ENCODE measurements around the gene VSIG8. TPM values are rescaled to one million over a fixed set of nuclear protein-coding genes. Genes with fewer than 3 reads are reported as not detected.

Gene VSIG8
- total and polyA plus RNA-seq, 8 donors, result 0.30 to 2.5 TPM; not detected in 6

DNA sequence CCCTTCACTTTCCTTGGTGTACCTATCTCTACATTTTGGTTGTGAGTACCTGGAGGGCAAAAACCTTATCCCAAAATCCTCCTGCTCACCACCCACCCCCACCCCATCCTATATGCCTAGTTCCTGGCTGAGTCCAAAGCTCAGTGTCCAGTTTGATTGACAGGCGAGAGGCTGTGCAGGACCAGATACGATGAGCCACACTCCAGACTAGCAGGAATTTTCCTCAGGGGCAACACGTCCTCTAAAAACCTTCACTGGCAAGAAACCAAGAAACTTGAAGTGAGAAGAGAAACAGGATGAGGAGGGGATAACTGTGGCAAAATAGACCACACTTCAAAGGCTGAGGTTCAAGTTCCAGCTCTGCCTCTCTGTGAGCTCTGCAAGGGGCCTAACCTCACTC is 36.9 kb downstream of the VSIG8 start:
- Histone ChIP-seq H3K36me3 (no peaks in the 10 kb centered on the region), H3K27me3 (peaks cover 0 to 27% (median 2%) of the 10 kb centered on the region in 3 donors), H3K9me3 (no peaks in the 10 kb centered on the region), H3K4me1 (peaks cover 0 to 47% (median 6%) of the 10 kb centered on the region in 4 donors), H3K4me3 (no peak overlapping the region), H3K27ac (no peak overlapping the region)
- no peak for DNase-seq
- TF ChIP-seq EP300 (IDR thresholded peaks at IDR 0.05), result no peak
- WGBS, 5 donors, result 54 to 79% (median 74%) methylated on average over 3 of the region's 3 CpGs
- intact Hi-C loops (cut with DNase I; ENCODE audit: low total_unique reads), result no loop called here

DNA sequence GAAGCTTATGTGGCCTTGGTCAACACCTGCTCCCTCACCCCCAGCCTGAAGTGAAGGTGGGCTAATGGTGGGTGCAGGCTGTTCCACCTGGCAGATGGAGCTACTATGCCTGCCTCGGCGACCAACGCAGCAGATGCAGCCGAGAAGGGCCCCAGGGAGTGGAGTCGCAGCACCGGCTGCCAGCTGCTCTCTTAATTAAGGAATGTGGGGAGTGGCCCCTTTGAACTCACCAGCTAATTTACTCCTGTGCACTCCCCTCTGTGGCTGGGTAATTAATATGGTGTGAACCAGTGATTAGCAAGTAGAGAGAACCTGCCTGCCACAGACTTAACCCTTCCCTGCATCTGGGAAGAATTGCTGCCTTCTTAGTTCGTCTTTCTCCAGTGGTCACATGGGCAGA is 39.1 kb downstream of the VSIG8 start:
- H3K27ac ChIP-seq, result no peak overlapping the region
- DNase-seq, result peak in 1 of 2 donors; percentile 68
- H3K4me1 ChIP-seq, result peaks cover 0 to 32% (median 3%) of the 10 kb centered on the region in 4 donors
- TF ChIP-seq, protein P1, sequence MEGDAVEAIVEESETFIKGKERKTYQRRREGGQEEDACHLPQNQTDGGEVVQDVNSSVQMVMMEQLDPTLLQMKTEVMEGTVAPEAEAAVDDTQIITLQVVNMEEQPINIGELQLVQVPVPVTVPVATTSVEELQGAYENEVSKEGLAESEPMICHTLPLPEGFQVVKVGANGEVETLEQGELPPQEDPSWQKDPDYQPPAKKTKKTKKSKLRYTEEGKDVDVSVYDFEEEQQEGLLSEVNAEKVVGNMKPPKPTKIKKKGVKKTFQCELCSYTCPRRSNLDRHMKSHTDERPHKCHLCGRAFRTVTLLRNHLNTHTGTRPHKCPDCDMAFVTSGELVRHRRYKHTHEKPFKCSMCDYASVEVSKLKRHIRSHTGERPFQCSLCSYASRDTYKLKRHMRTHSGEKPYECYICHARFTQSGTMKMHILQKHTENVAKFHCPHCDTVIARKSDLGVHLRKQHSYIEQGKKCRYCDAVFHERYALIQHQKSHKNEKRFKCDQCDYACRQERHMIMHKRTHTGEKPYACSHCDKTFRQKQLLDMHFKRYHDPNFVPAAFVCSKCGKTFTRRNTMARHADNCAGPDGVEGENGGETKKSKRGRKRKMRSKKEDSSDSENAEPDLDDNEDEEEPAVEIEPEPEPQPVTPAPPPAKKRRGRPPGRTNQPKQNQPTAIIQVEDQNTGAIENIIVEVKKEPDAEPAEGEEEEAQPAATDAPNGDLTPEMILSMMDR (IDR thresholded peaks at IDR 0.05), result no peak
- no peak for TF ChIP-seq POLR2AphosphoS5 (IDR thresholded peaks at IDR 0.05)
- H3K9me3 ChIP-seq, result no peaks in the 10 kb centered on the region
- WGBS, 5 donors, result 17 to 59% (median 29%) methylated on average over 1 to 7 of the region's 7 CpGs
- peaks cover 0 to 27% (median 2%) of the 10 kb centered on the region in 3 donors for H3K27me3 ChIP-seq
- H3K4me3 ChIP-seq, result no peak overlapping the region
- no peaks in the 10 kb centered on the region for H3K36me3 ChIP-seq
- intact Hi-C loops (cut with DNase I; ENCODE audit: low total_unique reads), result no loop called here

DNA sequence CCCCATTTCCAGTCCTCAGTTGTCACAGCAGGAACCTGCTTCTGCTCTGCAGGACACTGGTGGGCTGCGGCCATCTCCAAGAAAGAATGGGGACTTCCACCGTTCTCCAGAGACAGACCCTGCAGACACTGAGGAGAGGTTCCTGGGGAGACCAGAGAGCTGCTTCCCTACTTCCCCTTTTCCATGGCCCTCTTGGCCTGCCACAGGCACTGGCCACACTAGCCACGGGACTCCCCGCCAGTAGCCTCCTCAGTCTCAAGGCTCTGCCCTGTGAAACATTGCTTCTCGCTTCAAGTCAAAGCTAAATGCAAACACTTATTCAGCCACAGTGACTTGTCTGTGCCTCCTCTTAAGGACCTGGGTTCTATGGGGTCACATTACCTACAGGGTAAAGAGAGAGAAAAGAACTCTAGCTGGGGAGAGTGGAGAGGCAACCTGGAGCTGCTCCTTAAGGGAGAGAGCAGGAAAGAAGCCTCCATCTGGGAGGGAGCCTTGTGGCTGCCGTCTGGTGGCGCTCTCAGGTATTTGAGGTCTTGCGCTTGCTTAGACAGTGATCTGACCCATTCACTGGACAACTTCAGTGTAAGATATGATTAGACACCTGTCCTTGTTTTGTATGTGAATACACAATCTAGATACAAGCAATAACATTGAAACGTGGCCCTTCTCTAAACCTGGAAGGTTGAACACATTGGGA is 41.1 kb downstream of the VSIG8 start:
- 59 to 86% (median 78%) methylated on average over 9 of the region's 9 CpGs for WGBS, 5 donors
- H3K27me3 ChIP-seq, result peaks cover 0 to 27% (median 2%) of the 10 kb centered on the region in 3 donors
- no peak overlapping the region for H3K27ac ChIP-seq
- no peak overlapping the region for H3K4me3 ChIP-seq
- H3K36me3 ChIP-seq, result no peaks in the 10 kb centered on the region
- TF ChIP-seq POLR2AphosphoS5 (IDR thresholded peaks at IDR 0.05) (no peak), EP300 (IDR thresholded peaks at IDR 0.05) (no peak), POLR2A (IDR thresholded peaks at IDR 0.05) (no peak)
- TF ChIP-seq, protein P1 (IDR thresholded peaks at IDR 0.05), result no peak
- H3K4me1 ChIP-seq, result peaks cover 0 to 11% (median 3%) of the 10 kb centered on the region in 4 donors
- DNase-seq, result no peak
- intact Hi-C loops (cut with DNase I; ENCODE audit: low total_unique reads), result no loop called here
- no peaks in the 10 kb centered on the region for H3K9me3 ChIP-seq

DNA sequence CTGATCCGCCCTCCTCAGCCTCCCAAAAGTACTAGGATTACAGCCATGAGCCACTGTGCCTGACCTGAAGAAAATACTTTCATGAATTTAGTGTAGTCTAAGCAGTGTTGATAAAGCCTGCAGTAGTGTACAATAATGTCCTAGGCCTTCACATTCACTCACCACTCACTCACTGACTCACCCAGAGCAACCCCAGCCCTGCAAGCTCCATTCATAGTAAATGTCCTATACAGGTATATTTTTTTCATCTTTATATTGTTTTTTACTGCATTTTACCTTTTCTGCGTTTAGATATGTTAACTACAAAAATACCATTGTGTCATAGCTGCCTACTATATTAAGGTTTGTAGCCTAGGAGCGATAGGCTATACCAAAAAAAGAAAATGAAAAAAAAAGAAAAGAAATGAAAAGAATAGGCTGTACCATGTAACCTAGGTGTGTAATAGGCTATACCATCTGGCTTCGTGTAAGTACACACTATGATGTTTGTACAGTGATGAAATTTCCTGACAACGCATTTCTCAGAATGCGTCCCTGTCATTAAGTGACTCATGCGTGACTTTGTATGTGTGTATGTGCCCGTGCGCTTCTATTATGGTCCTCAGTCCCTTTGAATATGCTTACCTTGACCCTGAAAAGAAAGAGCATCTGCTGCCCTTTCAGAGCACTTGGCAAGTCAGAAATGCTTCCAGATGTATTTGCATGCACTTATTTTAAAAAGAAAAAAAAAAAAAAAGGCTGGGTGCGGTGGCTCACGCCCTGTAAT is 45.0 kb downstream of the VSIG8 start:
- DNase-seq, result peak in 1 of 2 donors; percentile 84

DNA sequence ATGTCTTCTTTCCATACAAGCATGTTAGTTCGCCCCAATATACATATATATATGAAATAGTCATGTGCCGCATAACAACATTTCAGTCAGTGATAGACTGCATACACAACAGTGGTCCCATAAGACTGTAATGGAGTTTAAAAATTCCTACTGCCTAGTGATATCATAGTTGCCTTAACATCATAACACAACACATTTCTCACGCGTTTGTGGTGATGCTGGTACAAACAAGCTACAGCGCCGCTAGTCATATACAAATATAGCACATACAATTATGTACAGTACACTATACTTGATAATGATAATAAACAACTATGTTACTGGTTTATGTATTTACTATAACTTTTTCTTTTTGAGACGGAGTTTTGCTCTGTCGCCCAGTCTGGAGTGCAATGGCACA is 46.5 kb downstream of the VSIG8 start:
- no peaks in the 10 kb centered on the region for H3K36me3 ChIP-seq
- TF ChIP-seq, protein P1 (IDR thresholded peaks at IDR 0.05), result no peak
- TF ChIP-seq EP300 (IDR thresholded peaks at IDR 0.05) (no peak), POLR2A (IDR thresholded peaks at IDR 0.05) (no peak), POLR2AphosphoS5 (IDR thresholded peaks at IDR 0.05) (no peak)
- 89 to 96% (median 91%) methylated on average over 8 of the region's 8 CpGs for WGBS, 5 donors
- no peaks in the 10 kb centered on the region for H3K4me1 ChIP-seq
- no peak overlapping the region for H3K27ac ChIP-seq
- H3K4me3 ChIP-seq, result no peak overlapping the region
- DNase-seq, result no peak
- no peaks in the 10 kb centered on the region for H3K27me3 ChIP-seq
- no peaks in the 10 kb centered on the region for H3K9me3 ChIP-seq
- intact Hi-C loops (cut with DNase I; ENCODE audit: low total_unique reads), result no loop called here

More for the DNA sequence above, 45.0 kb downstream of the VSIG8 start:
- Histone ChIP-seq H3K4me1 (no peaks in the 10 kb centered on the region), H3K27me3 (peaks cover 0 to 7% (median 0%) of the 10 kb centered on the region in 3 donors), H3K9me3 (no peaks in the 10 kb centered on the region), H3K27ac (peak overlapping the region in 1 of 5 donors; percentile 59), H3K4me3 (no peak overlapping the region), H3K36me3 (no peaks in the 10 kb centered on the region)
- TF ChIP-seq EP300 (IDR thresholded peaks at IDR 0.05), result no peak
- TF ChIP-seq POLR2AphosphoS5 (IDR thresholded peaks at IDR 0.05), result peak in 2 of 3 donors; percentile 14 to 74
- WGBS, 5 donors, result 35 to 59% (median 52%) methylated on average over 11 of the region's 11 CpGs
- intact Hi-C loops (cut with DNase I; ENCODE audit: low total_unique reads), result no loop called here
